Activated naive CD8-positive, alpha-beta T cell treated with anti-CD3 and anti-CD28 coated beads, Interleukin-2, amount 10 ng/mL, durations not matched to agents 7 days and 5 days (primary cell): ENCODE data around the gene TMEM95. TPM values are rescaled to one million over a fixed set of nuclear protein-coding genes. Genes with fewer than 3 reads are reported as not detected.

ENCODE experiments used
- ATAC-seq: fragments of 150-1000 bp; cut with Tn5 transposase; one replicate; pipeline ENCODE4 v1.10.0; 2021; ENCODE audit warnings: low read depth, moderate library complexity
- POLR2A ChIA-PET: fragments of 350-600 bp; sonication (Branson Sonifier 250); formaldehyde crosslinking; loops from one replicate; lab custom pipeline; 2021; ENCODE audit warnings: antibody characterized with exemption; lab: Charles Lee
- DNase-seq: peaks from one replicate; pipeline ENCODE4 v3.0.0; 2021
- H3K27ac Mint-ChIP-seq: one replicate; pipeline ENCODE4 v1.8.0; 2022; ENCODE audit warnings: mild to moderate bottlenecking, mixed read lengths
- H3K27me3 Mint-ChIP-seq: one replicate; pipeline ENCODE4 v1.8.0; 2022; ENCODE audit warnings: mild to moderate bottlenecking, moderate library complexity, mixed read lengths
- H3K36me3 Mint-ChIP-seq: one replicate; pipeline ENCODE4 v1.8.0; 2021; ENCODE audit warnings: mild to moderate bottlenecking, mixed read lengths
- H3K4me1 Mint-ChIP-seq: one replicate; pipeline ENCODE4 v1.8.0; 2021; ENCODE audit warnings: mixed read lengths
- H3K4me3 Mint-ChIP-seq: one replicate; pipeline ENCODE4 v1.8.0; 2022; ENCODE audit warnings: mild to moderate bottlenecking, moderate library complexity, mixed read lengths
- H3K9me3 Mint-ChIP-seq: one replicate; pipeline ENCODE4 v1.8.0; 2021; ENCODE audit warnings: mixed read lengths
- total RNA-seq, 2 experiments: library from RNA; stranded (reverse); gene quantifications; one replicate each; pipeline ENCODE4 v1.2.3, GENCODE V29; 2021

Gene TMEM95, protein sequence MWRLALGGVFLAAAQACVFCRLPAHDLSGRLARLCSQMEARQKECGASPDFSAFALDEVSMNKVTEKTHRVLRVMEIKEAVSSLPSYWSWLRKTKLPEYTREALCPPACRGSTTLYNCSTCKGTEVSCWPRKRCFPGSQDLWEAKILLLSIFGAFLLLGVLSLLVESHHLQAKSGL
- not detected for total RNA-seq

DNA sequence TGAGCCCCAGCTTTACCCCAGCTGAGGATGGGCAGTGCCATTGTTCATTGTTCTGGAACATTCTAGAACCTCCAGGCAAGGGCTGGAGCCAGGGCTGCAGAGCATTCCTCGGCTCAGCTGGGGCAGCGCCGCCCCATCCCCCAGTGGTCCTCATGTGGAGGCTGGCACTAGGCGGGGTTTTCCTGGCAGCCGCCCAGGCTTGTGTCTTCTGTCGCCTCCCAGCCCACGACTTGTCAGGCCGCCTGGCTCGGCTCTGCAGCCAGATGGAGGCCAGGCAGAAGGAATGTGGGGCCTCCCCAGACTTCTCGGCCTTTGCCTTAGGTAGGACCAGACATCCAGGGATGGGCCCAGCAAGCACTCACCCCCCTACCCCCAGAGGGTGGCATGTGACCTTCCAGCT lies at the start of gene TMEM95:
TSS of gene TMEM95 (plus strand) at position 104 of the 400 bp plus-strand sequence. CDS start at position 153, 49 bp downstream.
- DNase-seq (peak; percentile 36), ATAC-seq (no peak)
- H3K27me3 Mint-ChIP-seq: no peaks in the 10 kb centered on the region
- H3K4me1 Mint-ChIP-seq: peaks cover 22% of the 10 kb centered on the region
- peak within 1 kb of the TSS; percentile 74 for H3K27ac Mint-ChIP-seq
- POLR2A ChIA-PET: interaction anchor here (2.0 to 2.2 kb wide), 2 partner anchors 18 to 81 kb away, joined by 10 to 12 read pairs; partner anchors contain the start of gene ACAP1
- H3K36me3 Mint-ChIP-seq: peaks cover 10% of the 10 kb centered on the region
- H3K4me3 Mint-ChIP-seq: no peak within 1 kb of the TSS
- no peaks in the 10 kb centered on the region for H3K9me3 Mint-ChIP-seq

DNA sequence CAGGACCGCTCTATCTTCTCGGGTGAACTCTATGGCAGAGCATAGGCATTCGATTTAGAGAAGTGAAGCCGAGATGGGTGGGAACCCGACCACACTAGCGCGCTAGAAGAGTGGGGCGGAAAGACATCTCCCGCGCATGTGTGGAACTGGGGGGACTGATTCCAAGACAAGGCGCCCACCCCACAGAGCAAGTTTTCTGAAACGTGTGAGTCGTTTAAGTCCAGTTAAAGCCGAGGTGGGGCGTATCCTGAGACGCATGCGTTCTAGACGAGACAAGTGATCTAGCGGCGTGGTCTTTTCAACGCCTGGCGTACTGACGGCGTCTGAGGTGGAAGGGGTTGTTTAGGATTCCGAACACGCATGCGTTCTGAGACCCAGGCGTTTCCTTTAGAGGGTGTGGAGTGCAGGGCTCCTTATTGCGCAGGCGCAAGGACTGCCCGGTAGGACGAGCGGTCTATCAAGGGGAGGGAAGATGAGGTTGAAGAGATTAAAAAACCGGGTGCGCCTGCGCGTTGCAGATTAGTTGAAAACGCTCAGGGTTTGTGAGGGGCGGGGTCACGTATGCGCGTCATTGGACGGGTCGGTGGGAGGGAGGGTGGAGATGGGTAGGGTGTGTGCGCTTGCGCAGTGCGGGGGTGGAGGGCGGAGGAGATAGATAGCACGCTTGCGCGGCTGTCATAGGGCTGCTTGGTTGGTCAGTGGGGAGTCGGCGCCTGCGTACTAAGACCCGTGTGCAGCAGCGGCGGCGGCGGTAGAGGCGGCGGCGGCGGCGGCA lies 47.9 kb upstream of the TMEM95 start, which contains the start of gene EIF5A:
TSS of gene EIF5A (plus strand) at position 718 of the 775 bp plus-strand sequence. CDS start 2,008 bp downstream, outside the sequence.
- peaks cover 29% of the 10 kb centered on the region for H3K4me1 Mint-ChIP-seq
- peaks cover 19% of the 10 kb centered on the region for H3K36me3 Mint-ChIP-seq
- DNase-seq: peak; percentile 99
- ATAC-seq: peak; percentile 81
- no peaks in the 10 kb centered on the region for H3K27me3 Mint-ChIP-seq
- peak within 1 kb of the TSS; percentile 98 for H3K27ac Mint-ChIP-seq
- H3K9me3 Mint-ChIP-seq: no peaks in the 10 kb centered on the region
- H3K4me3 Mint-ChIP-seq: peak within 1 kb of the TSS; percentile 89
- POLR2A ChIA-PET: interaction anchor here (2.8 kb wide), 1 partner anchor 37 kb away, joined by 11 read pairs; no protein-coding TSS in a partner anchor

DNA sequence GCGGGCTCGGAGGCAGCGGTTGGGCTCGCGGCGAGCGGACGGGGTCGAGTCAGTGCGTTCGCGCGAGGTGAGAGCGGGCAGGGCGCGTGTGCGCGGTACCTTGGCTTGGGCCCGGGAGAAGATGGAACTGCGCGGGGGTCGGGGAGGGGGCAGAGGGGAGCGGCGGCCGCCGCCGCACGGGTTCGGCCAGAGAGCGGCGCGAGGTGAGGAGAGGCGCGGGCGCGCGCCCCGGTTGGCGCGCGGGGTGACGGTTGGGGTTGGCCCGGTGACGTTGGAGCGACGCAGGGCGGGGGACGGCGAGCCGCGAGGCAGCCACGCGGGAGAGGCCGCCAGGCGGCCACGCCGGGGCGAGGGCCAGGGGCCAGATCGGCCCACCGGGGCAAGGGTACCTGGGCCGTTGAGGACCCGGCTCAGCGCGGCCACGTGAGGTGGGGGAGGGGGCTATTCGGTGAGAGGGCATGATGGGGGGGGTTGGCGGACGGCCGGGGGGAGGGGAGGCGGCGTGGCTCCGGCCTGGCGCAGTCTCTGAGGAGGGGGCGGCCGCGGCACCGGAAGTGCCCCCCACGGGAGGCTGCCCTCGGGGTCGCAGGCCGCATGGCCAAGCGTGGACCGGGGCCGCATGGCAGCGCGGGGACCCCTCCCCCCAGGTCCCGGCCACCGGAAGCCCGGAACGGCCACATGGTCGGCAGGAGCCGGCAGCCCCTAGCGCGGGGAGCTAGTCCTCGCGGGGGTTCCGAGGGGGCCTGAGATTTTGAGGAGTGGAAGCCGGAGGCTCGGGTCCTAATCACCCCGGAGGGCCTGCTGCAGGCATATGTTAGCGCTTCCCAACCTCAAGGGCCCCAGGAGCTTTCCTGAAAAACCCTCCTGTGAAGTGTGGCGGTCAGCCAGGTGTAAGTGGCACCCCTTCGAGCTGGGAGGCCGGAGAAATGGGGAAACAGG lies 47.0 kb upstream of the TMEM95 start:
- DNase-seq (peak; percentile 71), ATAC-seq (peak; percentile 7)
- Mint-ChIP-seq H3K4me1 (peaks cover 36% of the 10 kb centered on the region), H3K36me3 (peaks cover 25% of the 10 kb centered on the region), H3K27me3 (no peaks in the 10 kb centered on the region), H3K9me3 (no peaks in the 10 kb centered on the region), H3K4me3 (peak overlapping the region; percentile 89), H3K27ac (peak overlapping the region; percentile 98)
- POLR2A ChIA-PET: interaction anchor here (1.0 to 4.3 kb wide), 7 partner anchors 22 to 378 kb away, joined by 4 to 34 read pairs (median 9); partner anchors contain the start of genes ACAP1, MPDU1, NEURL4 and PHF23

DNA sequence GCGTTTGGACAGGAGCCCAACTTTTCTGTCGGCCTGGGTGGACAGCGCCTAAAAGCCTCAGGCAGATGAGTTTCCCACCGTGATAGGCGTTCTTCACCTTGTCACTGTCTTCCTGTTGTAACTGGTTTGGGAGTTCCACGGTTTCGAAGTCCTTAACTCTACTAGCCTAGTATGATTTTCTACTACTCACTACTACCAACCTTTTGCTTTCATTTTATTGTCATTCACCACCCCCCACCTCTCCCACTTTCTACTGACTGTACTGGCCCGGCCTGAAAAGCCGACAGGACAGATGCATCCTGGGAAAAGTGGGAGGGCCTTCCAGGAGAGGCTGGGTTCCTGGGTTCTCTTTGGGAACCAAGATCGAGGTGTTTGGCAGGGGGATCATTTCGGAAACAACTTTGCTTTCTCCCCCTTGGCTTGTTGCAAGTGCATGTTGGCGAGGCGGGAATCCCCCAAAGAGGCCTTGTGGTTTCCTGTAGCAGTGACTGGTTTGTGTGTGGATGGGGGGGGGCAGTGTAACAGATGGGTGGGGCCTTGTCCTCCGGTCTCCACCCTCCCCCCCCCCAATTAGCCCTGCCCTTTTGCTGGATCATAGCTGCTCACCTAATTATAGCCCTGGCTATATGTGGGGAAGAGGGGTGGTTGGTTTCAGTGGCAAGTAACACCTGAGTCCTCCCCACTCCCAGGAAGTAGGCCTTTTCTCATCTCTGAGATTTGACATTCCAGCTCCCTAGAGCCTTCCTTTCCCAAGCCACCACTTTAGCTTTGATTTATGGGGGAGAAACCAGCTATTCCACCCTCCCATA lies 46.1 kb upstream of the TMEM95 start:
- H3K36me3 Mint-ChIP-seq: peaks cover 28% of the 10 kb centered on the region
- no peaks in the 10 kb centered on the region for H3K9me3 Mint-ChIP-seq
- POLR2A ChIA-PET: interaction anchor here (0.6 to 4.3 kb wide), 8 partner anchors 21 to 900 kb away, joined by 3 to 34 read pairs (median 8); partner anchors contain the start of genes ACAP1, MPDU1, NEURL4 and PHF23
- no peaks in the 10 kb centered on the region for H3K27me3 Mint-ChIP-seq
- peak overlapping the region; percentile 88 for H3K4me3 Mint-ChIP-seq
- peaks cover 39% of the 10 kb centered on the region for H3K4me1 Mint-ChIP-seq
- DNase-seq (peak; percentile 75), ATAC-seq (peak; percentile 6)
- H3K27ac Mint-ChIP-seq: peak overlapping the region; percentile 98

DNA sequence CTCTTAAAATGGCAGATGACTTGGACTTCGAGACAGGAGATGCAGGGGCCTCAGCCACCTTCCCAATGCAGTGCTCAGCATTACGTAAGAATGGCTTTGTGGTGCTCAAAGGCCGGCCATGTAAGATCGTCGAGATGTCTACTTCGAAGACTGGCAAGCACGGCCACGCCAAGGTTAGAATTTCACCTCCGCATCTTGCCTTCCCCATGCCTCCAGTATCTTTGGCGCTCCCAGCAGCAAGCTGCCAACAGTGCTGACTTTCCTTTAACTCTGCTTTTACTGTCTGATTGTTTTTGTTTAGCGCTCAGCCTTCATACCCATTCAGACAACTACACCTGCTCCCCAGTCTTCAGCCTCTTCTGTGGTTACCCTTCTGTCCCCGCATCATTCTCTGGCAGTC lies 45.3 kb upstream of the TMEM95 start:
- POLR2A ChIA-PET: interaction anchor here (1.1 to 4.3 kb wide), 7 partner anchors 17 to 71 kb away, joined by 3 to 34 read pairs (median 9); partner anchors contain the start of genes ACAP1, NEURL4 and PHF23
- H3K27me3 Mint-ChIP-seq: no peaks in the 10 kb centered on the region
- peaks cover 45% of the 10 kb centered on the region for H3K4me1 Mint-ChIP-seq
- H3K9me3 Mint-ChIP-seq: no peaks in the 10 kb centered on the region
- peak overlapping the region; percentile 98 for H3K27ac Mint-ChIP-seq
- no peak for ATAC-seq
- no peak for DNase-seq
- peak overlapping the region; percentile 88 for H3K4me3 Mint-ChIP-seq
- peaks cover 28% of the 10 kb centered on the region for H3K36me3 Mint-ChIP-seq

DNA sequence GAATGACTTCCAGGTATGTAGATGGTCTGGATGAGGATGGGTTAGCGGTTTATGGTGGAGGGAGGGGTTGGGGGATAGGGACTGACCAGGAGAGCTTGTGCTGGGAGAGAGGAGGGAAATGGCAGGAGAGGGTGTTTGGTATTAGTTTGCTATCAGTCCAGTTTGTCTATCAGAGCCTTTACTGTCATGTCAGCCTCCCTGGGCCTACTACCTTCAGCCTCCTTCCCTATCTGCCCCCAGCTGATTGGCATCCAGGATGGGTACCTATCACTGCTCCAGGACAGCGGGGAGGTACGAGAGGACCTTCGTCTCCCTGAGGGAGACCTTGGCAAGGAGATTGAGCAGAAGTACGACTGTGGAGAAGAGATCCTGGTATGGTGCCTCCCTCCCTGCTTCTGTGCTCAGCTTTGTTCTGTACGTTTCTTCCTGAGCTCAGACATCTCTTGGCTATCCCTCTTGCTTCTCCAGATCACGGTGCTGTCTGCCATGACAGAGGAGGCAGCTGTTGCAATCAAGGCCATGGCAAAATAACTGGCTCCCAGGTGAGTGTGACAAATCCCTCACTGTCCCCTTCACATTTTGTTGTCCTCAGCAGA lies 43.7 kb upstream of the TMEM95 start:
- peaks cover 28% of the 10 kb centered on the region for H3K36me3 Mint-ChIP-seq

DNA sequence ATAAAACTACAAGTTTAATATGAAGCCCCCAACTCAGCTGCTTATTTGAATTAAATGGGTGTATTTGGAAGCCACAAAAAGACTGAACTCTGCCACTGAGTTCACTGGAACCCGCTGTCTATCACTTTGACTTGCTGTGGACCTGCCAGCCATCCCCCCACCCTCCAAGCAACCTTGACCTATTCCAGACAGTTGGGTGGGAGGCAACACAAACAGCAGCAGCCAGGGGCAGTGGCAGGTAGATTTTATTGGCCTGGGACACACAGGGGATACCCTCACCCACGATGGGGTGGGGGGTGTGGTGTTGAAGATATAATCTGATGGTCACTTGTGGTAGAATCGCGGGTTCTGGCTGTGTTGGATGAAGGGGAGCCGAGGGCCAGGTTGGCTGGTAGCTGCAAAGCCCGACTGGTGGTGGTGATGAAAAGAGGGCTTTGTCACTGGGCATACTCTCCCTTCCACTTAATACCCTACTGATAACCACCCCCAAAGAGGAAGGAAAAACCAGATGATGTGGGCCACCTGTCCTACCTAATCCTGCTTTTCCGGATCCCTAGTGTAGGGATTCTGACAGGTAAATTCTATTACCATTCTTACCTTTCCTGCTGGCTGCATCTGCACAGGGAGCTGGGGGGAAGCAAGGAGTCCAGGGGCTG lies 42.4 kb upstream of the TMEM95 start:
- DNase-seq: no peak
- Mint-ChIP-seq H3K4me1 (peaks cover 42% of the 10 kb centered on the region), H3K36me3 (peaks cover 30% of the 10 kb centered on the region), H3K27me3 (no peaks in the 10 kb centered on the region), H3K27ac (peak overlapping the region; percentile 73), H3K9me3 (no peaks in the 10 kb centered on the region), H3K4me3 (peak overlapping the region; percentile 57)
- POLR2A ChIA-PET: interaction anchor here (1.0 to 5.1 kb wide), 7 partner anchors 17 to 70 kb away, joined by 3 to 51 read pairs (median 7); partner anchors contain the start of genes ACAP1, GABARAP, NEURL4 and SLC2A4
- ATAC-seq: no peak

More for the DNA sequence above, 43.7 kb upstream of the TMEM95 start:
- no peaks in the 10 kb centered on the region for H3K27me3 Mint-ChIP-seq
- no peak overlapping the region for H3K4me3 Mint-ChIP-seq
- ATAC-seq (no peak), DNase-seq (no peak)
- POLR2A ChIA-PET: interaction anchor here (0.7 to 4.3 kb wide), 4 partner anchors 18 to 253 kb away, joined by 4 to 34 read pairs (median 4); partner anchors contain the start of genes ACAP1 and NEURL4
- H3K27ac Mint-ChIP-seq: peak overlapping the region; percentile 98
- H3K9me3 Mint-ChIP-seq: no peaks in the 10 kb centered on the region
- peaks cover 45% of the 10 kb centered on the region for H3K4me1 Mint-ChIP-seq

DNA sequence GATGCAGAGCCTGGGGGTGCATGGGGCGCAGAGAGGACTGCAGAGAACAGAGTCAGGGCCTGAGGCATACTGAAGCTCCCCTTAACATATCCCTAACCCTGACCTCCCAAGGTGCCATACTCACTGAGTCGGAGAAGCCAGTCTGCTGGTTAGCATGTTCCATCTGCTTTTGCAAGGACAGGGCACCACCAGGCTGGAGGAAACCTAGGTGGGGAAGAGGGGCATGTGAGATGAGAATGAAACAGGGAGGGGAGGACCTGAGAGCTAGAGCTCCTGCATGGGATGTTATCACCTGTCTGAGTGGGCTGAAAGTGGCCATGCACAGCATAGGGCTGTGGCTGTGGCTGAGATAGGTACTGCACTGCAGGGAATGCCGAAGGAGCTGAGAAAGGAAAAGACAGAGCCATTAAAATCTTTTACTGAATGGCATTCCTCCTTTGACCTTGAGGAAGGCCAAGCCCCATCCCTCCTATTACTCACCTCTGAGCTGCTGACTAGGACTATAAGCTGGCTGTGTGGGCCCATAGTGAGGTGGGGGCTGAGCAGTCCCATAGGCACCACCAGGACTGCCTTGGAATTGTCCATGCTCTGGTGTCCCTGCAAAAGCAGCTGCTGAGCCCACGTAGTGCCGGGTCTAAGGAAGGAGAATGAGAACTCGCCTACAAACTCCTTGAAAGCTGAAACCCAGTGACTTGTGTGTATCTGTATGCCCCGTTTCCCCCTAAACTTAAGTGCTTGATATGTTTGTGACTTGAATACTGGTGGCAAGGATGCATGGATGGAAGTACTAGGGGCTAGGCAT lies 41.7 kb upstream of the TMEM95 start:
- Mint-ChIP-seq H3K4me3 (peak overlapping the region; percentile 86), H3K36me3 (peaks cover 30% of the 10 kb centered on the region), H3K27me3 (no peaks in the 10 kb centered on the region), H3K27ac (peak overlapping the region; percentile 73), H3K9me3 (no peaks in the 10 kb centered on the region), H3K4me1 (peaks cover 42% of the 10 kb centered on the region)
- POLR2A ChIA-PET: interaction anchor here (0.5 to 5.1 kb wide), 12 partner anchors 9 to 278 kb away, joined by 3 to 51 read pairs (median 7); partner anchors contain the start of genes ACAP1, GABARAP, NEURL4 and POLR2A
- ATAC-seq (no peak), DNase-seq (no peak)

DNA sequence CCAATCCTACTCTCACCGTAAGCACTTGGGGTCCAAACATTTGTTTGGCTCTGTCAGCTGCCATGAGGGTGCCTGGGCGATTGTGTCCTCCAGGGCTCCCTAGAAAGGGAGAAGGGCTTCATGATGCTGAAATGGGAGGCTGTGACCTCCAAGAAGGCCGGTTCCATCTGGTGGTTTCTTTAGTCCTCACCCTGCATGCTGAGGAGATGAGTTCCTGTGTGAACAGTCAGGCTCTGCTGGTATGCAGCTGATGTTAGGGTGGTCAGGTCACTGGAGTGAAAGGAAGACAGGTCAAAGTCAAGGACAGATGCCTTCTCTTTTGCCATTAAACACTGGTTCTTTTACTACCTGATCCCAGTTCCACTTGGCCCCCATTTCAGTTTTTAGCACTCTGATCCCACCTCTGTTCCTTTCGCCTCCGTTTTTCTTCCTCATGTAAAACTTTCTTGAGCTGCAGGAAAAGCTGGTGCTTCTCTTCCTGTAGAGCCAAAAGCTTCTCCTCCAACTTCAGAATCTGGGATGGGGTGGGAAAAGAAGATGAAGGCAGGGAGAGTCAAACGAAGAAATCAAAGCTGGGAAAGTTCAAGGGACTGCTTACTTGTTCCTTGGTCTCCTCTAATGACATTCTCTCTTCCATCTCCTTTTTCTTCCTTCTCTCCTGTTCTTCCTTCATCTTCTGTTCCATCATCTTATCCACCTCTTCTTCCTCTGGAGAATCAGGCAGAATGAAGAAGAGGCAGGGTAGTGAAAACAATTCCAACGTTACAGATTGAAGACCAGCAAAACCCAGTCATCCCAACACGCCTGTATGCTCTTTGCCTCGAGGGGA lies 40.9 kb upstream of the TMEM95 start:
- DNase-seq (no peak), ATAC-seq (no peak)
- no peaks in the 10 kb centered on the region for H3K27me3 Mint-ChIP-seq
- H3K27ac Mint-ChIP-seq: peak overlapping the region; percentile 71
- POLR2A ChIA-PET: interaction anchor here (0.5 to 5.1 kb wide), 15 partner anchors 10 to 279 kb away, joined by 3 to 51 read pairs (median 5); partner anchors contain the start of genes ACAP1, NEURL4, POLR2A and SLC16A13
- H3K36me3 Mint-ChIP-seq: peaks cover 30% of the 10 kb centered on the region
- H3K9me3 Mint-ChIP-seq: no peaks in the 10 kb centered on the region
- peak overlapping the region; percentile 86 for H3K4me3 Mint-ChIP-seq
- peaks cover 39% of the 10 kb centered on the region for H3K4me1 Mint-ChIP-seq
